Astrocyte of the hippocampus (primary cell): ENCODE results near the gene CCDC186.

ENCODE experiments used
- DNase-seq: peaks from one replicate; pipeline ENCODE4 v3.0.0; 2011; ENCODE audit warnings: low read depth, low spot score

CCDC186 gene

DNA sequence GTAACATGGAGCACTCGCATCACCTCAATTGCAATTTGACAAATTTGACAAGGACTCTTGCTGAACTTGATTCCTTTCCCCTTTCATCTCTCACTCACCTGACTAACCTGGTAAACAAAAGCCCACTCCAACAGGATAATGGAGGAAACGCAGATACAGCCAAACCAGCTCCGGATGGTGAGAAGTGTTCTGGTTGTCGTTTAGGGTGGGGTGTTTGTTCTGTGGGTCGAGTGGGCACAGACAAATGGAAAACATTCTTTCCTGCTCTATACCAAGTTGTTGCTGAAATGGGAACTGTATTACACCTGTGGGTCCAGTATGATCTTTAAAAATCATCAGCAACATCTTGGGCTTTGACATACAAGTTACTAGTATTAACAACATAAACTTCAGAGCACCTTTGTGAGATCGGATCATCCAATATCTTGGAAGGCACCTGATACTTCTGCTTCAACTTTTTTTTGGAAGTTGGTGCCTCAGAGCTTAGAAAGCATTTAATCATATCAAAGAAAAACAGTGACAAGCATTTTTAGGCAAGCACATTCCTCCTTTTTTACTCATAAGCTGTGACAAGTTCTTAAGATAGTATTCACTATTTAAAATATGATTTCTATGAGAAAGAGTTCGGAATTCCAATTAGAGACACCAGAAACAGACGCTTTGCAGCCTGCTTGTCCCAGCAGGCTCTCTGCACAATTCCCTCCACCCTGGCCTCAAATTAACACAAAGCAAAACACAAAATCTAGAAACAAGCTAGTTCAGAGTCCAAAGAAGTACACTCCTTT lies 58.1 kb downstream of the CCDC186 start:
- no peak for DNase-seq

DNA sequence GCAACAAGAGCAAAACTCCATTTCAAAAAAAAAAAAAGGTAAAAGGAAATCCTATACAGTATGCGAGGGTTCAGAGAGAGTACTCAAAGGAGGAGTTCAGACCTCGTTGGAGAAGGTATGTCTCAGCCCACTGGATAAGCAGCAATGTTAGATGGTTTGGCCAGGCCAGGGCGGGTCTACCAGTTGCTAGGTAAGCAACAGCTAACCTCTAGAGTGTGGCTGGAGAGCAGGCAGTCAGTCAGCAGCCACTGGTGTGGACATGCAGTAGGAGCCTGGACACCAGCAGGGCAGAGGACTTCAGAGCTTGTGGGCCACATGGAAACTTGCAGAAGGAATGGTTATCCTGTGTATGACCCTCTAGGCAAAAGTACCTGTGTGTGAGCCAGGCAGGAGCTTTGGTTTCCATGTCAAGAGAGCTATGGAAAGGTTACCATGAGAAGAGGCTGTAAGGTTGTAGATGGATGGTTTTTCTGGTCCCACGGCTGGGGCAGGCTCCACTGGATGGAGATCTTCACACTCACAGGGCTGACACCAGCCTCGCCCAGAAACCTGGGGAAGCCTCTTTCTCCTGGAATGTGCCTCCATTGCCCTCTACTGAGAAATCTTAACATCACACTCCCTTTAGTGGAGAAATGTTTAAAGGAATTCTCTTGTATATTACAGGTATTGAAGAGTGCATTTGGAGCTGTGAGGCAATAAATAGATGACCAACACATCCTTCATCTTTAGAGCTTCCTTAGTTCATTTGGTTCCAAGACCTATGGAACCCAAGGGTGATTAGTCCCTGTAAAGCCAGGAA lies 63.6 kb downstream of the CCDC186 start:
- DNase-seq: peak; percentile 12

DNA sequence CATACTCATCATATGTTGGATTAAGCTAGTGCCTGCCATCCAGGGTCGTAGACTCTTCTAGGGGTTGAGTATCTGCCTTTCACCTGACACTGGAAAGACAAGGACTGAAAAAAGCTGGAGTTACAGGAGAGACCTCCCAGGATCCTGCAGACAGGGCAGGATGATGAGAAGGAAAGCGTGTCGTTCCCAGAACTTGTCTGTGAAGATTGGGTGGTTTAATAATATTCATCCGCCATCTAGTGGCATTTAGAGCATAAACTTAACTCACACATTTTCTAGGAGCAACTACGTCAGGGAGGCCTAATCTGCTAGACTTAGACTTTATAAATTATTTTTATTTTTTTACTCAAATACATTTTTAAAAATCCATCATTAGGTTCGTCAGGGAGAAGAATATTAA lies 70.7 kb downstream of the CCDC186 start:
- DNase-seq: peak; percentile 77

DNA sequence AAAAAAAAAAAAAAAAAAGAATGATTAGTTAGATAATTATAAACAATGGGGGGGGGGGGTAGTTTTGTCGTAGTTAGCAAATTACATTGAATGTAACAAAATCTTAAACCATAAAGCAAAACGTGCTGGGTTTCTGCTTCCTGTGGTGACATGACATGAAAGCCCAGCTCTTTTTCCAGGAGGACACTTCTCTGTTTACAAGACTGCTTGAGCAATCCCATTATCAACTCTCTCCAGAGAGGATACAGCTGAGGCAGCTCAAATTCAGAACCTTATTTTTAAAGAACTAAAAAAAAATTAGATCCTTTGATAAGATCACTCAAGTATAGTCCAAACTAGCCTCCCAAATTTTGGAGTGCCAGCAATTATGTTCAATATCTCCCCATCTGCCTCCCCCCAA lies 71.7 kb downstream of the CCDC186 start:
- DNase-seq: no peak

DNA sequence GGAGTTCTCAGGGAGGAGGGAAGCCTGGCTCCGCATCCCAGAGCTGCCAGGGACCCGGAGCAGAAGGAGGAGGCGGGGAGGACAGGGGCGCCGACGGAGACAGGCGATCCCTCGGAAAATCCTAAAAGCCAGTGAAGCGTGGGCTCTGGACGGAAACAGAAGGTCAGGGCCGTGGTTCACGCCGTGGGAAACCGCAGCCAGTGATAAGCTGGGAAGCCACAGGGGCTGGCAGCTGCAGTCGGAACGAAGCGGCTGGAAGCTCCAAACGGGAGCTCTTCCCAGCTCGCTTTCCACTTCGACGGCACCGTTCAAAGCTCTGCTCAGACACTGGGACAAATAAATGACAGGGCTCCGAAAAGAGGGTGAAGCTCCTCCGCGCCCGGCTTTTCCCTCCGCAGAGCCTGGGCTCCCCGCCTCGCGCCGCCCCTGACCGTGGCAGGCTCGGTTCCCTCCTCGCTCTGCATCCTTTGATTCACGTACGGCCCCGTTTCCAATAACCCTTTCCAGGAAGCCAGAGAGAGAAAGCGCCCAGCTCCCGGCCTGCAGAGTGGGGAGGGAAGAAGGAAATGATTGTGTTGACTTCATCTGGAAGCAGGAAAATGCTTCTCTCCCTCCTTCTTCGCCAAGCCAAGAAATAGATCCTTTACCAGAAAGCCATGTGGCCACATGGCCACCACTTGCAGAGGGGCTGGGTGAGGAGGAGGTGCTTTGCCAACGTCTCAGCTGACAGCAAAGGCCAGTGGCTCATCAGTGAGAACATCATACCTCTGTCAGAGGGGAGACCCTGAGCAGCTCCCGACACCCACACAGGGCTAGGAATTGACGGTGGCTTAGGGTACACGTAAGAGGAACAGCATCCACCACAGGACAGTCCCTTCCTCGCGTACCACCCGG lies 72.9 kb downstream of the CCDC186 start:
- DNase-seq: peak; percentile 77

DNA sequence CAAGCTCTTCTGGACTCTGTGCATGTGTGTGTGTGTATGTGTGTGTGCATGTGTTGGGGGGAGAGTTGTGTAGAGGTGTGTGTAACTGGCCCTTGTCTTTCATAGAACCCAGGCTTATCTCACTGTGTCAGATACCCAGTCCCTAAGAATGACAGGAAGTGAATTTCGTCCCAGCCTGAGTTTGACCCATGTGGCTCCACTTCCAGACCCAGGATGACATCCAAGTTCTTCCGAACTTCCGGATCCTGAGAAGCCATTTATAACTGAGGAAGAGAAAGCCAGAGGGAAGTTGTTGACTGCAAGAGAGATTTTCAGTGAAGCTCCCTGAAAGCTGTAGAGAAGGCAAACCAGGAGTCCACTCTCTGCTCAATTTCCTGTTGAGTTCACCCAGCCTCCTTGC lies 77.1 kb downstream of the CCDC186 start:
- no peak for DNase-seq

DNA sequence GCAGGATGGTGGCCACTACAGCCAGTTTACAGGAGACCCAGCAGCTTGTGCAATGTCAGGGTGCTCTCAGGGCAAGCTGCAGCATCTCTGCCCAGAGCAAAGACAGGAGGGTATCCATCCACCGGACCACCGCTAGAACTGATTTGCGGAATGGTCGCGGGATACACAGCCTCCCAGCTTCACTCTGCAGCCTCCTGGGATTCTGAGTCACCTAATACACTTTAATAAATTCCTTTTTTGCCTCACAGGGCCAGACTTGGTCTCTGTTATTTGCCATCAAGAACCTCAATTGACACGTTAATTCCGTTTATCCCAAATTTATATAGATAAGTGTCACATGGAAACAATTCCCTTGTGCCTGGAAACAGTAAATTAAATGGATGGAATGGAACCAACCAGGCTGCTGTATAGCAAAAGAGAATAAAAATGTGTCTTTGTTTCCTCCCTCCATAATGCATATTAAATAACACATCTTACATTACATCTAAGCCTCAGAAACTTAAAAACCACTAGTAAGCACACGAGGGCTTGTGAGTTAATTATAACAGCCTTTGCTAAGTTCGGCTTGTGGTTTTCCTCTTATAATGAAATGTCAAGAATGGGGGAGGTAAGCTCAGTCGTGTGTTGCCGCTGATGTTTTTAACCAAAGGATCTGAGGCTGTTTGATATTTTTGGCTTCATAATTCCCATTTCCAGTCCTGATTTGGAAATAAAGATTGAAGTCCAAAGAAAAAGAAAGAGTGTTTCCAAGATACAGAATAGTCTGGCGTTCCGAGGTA lies 78.3 kb downstream of the CCDC186 start:
- DNase-seq: peak; percentile 39

DNA sequence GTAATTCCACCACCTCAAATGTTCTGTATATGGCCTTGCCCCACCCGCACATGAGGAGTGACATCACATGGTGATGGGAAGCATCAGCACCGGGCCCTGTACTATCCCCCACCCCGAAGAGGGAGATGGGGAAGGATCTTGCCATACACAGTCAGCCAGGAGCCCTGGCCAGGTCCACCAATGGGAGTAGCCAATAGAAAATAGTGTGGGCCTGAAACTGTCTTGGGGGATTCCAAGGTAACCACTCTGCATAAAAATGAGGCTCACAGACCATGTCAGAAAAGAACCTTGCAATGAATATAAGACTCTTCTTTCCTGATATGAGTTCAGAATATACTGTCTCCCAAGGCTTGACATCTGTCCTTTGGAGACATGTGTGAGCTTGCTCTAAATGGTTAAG lies 79.2 kb downstream of the CCDC186 start:
- no peak for DNase-seq

DNA sequence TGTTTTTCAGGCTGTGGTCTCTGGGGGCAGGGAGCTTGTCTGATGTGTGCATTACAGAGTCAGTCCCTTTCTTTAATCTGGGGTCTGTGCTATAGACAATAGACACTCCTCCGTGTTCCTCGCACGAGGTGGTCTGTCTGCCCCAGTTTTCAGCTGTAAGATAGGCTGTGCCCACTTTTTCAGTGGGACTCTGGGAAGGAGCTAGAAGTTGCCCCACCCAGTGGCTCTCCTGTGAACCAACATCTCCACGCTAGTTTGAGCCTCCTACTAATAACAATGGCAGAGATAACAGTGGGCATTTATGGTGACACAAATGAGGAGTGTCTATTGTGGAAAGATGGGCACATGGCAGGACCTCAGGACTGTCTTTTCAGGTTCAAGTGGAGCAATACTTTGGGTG lies 86.3 kb downstream of the CCDC186 start:
- DNase-seq: no peak

DNA sequence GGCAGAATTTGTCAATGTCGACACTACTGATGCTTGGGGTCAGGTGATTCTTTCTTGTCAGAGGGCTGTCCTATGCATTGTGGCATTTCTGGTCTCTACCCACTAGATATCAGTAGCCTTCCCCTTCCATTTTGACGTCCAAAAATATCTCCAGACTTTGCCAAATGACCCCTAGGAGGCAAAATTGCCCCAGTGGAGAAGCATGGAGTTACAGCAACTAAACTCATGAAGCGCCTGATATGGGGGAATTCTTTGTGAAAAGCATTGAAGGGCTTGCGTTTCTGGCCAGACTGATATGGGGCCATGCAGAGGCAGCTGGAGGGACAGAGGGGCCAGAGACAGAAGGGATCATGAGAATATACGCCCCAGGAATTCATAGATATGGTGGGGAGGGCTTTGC lies 86.7 kb downstream of the CCDC186 start:
- no peak for DNase-seq

DNA sequence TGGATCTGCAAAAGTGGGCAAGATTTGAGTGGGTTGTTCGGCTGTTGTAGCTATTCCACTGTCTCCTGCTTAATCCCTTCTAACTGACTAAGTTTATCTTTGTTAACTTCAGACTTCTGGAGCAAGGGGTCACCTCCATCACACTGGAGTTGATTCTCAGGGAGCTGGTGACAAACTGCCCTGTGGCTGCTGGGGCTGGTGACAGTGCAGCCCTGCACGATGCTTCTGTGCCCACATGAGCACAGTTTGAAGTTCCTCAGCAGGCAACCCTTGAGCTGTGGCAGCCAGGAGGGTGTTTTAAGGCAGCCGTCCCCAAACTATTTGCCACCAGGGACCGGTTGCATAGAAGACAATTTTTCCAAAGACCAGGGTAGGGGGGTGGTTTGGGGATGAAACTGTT lies 89.8 kb downstream of the CCDC186 start:
- DNase-seq: no peak

DNA sequence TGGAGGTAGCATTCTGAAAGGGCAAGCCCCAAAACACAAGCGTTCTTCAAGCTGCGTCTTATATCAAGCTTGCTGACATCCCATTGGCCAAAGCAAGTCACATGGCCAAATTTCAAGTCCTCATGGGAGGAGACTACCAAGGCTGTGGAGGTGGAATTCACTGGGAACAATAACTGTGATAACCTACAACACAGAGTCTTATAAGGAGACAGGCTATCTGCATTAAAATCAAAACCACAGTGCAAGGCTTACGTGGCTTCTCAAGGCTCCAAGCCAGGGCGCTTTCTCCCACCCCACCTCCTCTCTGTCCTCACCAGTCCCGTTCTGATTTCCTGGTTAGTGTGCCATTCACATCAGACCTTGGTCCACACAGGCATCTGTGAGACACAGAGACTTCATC lies 91.0 kb downstream of the CCDC186 start:
- DNase-seq: no peak

DNA sequence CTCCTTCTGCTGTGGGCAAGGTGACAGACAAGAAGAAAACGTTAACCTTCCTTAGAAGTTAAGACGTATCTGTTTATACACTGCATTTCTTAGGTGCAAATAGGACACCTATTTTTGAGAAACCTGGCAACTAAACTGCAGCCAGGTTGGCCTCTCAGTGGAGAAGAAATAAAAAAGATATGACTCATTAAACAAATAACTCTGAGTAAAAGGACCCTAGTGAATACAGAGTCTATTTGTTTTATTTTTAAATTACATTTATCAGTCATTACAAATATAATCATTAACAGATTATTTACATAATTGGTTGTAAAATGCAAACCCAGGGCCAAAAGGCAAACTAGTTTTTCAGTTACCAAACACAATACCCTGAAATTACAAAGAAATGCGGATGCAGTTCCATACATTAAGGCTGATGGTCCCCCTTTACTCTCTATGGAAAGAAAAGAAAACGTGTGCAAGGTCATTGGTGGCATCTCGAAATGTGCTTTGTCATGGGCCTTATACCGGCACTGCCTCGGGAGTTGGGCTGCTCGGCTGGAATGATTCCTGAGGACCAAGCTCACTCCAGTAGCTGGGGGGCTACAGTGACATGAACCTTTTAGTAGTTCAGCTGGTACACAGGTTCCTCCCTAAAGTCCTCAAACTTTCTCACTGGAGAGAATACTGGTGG lies 92.0 kb downstream of the CCDC186 start:
- DNase-seq: no peak

DNA sequence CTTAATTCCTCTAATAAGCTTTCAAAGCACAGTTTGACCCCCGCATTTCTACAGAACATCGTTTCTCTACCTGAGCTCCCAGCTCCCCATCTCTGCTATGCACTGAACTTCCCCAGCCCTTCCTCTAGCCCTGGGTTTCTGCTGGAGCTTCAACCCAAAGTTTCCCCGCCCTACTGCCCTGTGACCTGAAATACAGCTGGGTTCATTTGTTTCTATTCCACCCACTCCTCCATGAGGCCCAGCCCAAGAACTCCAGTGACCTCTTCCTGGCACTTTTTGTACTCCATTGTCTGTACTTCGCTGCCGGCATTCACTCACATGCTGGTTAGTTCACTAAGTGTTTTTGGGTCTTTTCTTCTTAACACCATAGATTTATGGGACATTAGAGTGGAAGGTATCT lies 94.6 kb downstream of the CCDC186 start:
- DNase-seq: no peak

DNA sequence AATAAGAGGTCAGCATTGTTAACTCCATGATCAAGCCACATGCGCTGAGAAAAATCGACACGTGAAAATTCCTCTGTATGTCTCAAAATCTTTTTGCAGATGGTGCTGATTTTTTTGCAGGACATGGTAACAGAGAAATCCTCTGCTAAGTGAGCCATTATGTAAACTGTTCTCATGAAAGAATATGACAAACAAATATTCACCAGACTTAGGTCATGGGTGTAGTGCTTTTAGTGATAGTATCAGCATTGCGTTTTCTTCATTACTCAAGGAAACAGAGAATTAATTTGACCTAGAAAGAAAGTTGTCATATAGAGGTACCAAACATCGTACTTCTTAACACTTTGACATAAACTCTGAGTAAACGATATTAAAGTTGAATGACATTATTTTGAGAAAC lies 95.7 kb downstream of the CCDC186 start:
- no peak for DNase-seq

DNA sequence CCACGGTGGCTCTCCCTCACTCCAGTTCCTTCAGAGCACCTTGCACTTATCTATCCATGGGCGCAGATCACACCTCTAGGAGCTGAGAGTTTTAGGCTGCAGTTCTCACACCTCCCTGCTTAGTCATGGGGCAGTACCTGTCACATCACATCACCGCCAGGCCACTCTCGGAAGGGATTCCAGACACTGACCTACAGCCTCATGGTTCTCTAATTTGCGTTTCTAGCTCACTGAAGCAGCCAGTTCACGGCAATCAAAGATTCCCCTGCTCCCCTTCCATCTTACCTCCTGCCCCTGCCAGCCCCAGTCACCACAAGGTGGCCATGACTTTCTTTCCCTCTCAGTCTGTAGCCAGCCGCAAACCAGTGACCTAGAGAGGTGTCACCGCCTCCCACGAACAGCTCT lies 96.2 kb downstream of the CCDC186 start:
- DNase-seq: no peak

DNA sequence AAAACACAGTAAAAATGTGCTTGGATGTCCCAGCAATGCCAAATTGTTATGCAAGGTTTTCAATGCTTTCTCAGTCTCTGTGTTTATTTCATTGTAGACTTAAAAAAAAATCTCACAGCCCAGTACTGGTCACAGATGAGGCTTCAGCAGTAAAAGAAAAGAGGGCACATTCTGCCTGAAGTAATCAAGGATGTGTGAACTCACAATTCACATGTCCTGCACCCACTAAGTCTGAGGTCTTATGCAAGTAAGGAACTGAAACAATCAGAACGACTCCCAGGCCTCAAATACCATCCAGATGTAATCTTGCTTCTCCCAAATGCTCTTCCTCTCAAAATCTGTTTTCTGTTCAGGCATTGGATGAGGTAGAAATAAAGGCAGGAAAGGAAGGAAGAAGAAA lies 96.7 kb downstream of the CCDC186 start:
- DNase-seq: no peak

DNA sequence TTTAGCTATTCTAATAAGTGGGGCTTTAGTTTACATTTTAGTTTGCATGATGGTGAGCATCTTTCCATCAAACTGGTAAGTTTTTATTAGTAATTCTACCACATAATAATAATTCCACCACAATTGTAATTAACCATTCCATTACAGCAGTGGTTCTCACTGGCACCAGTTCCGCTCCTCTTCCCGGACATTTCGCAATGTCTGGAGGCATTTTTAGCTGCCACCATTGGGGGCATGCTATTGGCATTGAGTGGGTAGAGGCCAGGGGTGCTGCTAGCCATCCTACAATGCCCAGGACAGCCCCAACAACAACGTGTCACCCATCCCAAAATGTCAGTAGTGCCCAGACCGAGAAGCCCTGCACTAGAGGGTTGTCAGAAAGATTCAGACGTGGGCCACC lies 98.9 kb downstream of the CCDC186 start:
- DNase-seq: no peak

DNA sequence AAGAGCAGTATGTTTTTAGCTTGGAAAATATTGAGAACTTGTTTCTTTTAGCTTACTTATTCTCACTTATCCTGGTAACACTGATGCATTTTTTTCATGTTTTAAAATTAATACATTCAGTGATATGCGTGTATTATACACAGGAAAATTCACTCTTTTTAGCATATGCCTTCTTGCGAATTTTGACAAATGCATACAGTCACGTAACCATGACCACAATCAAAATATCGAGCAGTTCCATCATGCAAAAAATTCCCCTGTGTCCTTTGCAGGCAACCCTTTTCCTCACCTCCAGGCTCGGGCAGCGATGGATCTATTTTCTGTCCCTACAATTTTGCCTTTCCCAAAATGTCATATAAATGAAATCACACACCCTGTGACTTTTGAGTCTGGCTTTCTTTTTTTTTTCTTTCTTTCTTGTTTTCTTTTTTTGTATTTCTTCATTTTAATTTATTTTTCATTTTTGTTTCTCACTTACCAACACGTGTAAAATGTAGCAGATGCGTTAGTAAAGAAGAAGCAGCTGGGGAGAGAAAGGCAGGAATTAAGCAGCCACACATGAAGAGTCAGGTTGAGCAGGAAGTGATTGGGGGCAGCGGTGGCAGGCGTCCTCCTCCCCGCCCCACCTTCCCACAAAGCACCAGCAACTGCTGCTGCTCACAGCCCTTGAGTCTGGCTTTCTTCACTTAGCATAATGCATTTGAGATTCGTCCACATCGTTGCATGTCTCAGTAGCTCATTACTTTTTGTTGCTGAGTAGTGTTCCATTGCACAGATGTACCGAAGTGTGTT lies 100.4 kb downstream of the CCDC186 start:
- DNase-seq: no peak

DNA sequence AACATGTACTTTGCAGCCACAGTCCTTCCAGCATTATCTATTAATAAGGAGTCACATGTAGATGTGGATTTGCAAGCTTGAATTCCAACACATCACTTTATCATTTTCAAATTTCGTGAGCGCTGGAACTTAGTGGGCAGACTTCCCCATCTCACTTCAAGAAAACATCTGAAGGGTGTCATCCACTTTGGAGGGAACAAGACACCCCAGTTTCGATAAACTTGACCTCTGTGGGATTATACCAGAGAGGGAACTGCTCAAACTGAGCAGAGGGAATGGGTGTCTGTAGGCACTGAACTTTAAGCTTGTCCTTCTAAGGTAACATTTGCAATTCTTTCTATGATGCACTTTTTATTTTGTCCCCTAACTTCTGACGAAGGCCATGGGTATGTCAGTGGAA lies 102.8 kb downstream of the CCDC186 start:
- no peak for DNase-seq
